Fibroblast of peridontal ligament (primary cell): Measurements from ENCODE around the gene CTNNA3.
A peak's percentile ranks its signal among the peaks of the same experiment; 100 is the strongest.
"Not testable (repeated sequence)": the region's sequence is repeated elsewhere in the genome, so short reads cannot be mapped to it uniquely, and the experiment has no call there.

ENCODE experiments used
- DNase-seq: peaks from one replicate; pipeline ENCODE4 v3.0.0-alpha.2; 2010; ENCODE audit errors: extremely low read depth

Gene CTNNA3

GRCh38 chr10:67696029-67696428 lies at the start of gene CTNNA3:
CTNNA3 (minus strand) TSS chr10:67696195.
- no peak for DNase-seq

- no peak for DNase-seq
Observed at GRCh38 chr10:67735430-67735829, 39.4 kb upstream of the CTNNA3 start.

- no peak for DNase-seq
Observed at GRCh38 chr10:67733511-67733910, 37.5 kb upstream of the CTNNA3 start.

- no peak for DNase-seq
Observed at GRCh38 chr10:67725567-67725966, 29.6 kb upstream of the CTNNA3 start.

GRCh38 chr10:67723601-67724000 lies 27.6 kb upstream of the CTNNA3 start:
- DNase-seq, result no peak

GRCh38 chr10:67722113-67722512 lies 26.1 kb upstream of the CTNNA3 start:
- no peak for DNase-seq

- DNase-seq, result not testable (repeated sequence)
Observed at GRCh38 chr10:67716455-67716854, 20.5 kb upstream of the CTNNA3 start.

DNA sequence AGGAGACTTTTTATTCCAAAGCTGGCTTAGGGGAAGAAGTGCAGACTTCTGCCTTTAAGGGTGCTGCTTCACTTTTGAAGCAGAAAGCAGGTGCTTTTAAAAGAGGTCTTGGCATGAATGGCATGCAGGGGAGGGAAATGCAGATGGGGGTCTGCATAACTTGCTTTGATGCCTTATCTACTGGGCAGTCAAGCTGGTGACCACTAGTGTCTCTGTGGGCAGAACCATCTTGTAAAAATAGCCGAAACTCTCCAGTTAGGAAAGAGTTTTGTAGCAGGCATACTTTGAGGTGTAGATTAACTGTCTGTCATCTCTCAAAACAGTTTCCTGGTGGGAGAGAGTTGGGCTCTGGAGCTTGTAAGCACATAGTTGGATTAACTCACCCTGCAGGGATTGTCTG lies 9.9 kb upstream of the CTNNA3 start:
- no peak for DNase-seq

- not testable (repeated sequence) for DNase-seq
Observed at GRCh38 chr10:67699613-67700270, 3.7 kb upstream of the CTNNA3 start.

DNA sequence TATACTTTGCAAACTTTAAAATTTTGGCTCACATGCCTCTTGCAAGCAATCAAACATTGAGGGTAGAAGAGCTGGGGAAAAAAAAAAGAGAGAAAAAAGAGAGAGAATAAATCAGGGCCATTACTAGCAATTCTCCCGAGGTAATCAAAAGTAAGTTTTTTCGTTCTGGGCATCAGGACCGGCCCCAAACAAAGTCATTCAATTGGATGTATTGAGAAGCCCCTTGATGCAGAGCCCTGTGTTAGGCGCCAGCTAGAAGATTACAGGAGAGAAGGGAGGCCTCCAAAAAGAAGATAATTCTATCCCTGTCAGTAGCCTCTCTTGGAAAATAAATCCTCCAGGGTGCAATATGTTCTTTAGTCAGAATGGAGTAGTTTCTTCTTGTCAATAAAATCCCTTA lies 2.2 kb upstream of the CTNNA3 start:
- no peak for DNase-seq

GRCh38 chr10:67697724-67698131 lies 1.7 kb upstream of the CTNNA3 start:
- DNase-seq, result peak; percentile 70

DNA sequence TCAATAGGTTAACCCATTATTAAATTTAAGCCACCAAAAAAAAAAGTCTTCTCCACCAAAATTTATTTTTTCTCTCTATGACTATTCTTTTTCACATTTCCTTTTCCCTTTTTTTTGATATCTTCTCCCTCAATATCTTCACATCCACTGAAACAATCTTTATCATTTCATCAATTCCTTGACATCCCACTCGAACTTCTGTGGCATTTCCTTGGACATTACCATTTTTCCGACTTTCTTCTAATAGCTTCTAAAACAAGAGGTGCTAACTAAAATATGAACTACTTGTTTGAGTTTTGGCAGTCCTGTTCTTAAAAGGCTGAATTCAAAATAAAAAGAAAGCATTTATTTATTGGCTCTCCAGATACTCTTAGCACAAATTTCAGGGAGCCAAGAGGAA lies 684 bp upstream of the CTNNA3 start:
- no peak for DNase-seq

DNA sequence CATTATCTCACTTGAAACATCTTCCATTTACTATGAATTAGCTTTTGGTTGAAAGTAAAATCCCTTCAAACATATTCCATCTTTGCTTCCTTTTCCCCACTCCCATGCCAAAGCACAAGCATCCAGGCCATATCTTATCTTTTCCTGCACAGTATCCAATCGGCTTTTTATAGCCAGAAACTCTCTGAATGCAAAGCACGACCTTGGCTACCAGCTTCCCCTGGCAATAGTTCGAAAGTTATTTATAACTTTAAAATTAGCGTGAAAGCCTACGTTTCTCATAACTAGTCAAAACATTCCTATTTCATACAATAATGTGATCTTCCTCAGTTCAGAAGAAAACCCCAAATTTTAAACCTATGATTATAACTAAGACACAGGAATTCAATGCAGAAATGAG lies 440 bp downstream of the CTNNA3 start:
- DNase-seq, result no peak

DNA sequence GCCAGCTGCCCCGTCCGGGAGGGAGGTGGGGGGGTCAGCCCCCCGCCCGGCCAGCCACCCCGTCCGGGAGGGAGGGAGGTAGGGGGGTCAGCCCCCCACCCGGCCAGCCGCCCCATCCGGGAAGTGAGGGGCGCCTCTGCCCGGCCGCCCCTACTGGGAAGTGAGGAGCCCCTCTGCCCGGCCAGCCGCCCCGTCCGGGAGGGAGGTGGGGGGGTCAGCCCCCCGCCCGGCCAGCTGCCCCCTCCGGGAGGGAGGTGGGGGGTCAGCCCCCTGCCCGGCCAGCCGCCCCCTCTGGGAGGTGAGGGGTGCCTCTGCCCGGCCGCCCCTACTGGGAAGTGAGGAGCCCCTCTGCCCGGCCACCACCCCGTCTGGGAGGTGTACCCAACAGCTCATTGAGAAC lies 4.1 kb downstream of the CTNNA3 start:
- DNase-seq, result not testable (repeated sequence)

DNA sequence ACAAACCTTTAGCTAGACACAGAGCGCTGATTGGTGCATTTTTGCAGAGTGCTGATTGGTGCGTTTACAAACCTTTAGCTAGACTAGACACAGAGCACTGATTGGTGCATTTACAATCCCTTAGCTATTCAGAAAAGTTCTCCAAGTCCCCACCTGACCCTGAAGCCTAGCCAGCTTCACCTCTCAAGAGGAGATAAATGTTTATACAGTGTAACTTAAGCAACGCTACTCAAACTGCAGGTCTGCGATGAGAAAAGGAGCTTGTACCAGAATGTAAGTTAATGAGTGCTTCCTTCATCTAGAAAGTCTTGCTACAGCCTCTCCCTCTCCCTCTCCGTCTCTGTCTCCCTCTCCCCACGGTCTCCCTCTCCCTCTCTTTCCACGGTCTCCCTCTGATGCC lies 5.5 kb downstream of the CTNNA3 start:
- DNase-seq, result not testable (repeated sequence)

- DNase-seq, result not testable (repeated sequence)
Observed at GRCh38 chr10:67684140-67684539, 11.9 kb downstream of the CTNNA3 start.

GRCh38 chr10:67678335-67678974 lies 17.5 kb downstream of the CTNNA3 start:
- DNase-seq, result no peak

- DNase-seq, result no peak
Observed at GRCh38 chr10:67676208-67676825, 19.7 kb downstream of the CTNNA3 start.

DNA sequence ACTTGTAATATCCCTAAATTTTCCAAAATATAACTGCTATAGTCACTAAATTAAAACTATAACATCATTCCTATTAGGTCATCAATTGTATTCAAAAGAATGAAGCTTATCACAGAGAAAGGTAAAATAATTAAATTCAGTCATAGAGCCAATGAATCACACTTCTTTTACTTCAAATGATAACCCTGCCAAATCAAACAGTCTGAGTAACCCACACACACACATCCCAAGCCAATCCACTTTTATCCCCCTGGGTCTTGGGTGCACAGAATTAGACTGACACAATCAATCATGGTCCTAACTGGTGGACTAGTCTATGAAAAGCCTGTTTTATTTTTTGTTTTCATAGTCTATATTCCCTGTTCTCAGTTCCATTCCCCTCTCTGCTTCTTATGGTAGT lies 25.6 kb downstream of the CTNNA3 start:
- no peak for DNase-seq

DNA sequence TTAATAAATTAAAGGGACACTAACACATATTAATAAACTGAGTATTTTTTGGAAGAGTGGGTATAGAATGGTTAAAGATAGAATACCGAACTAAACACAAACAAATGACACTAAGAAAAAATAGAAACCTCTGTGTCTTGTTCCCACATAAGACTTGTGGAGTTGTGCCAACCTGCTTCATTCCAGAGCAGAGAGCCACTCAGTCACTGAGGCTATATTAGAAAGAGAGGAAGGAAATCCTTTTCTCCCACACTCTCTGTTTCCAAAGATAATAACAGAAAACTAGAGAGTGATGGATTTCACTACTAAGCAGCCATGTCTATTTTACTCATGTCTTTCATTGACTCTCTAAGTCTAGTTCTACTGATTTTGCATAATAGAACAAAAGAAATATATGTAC lies 26.0 kb downstream of the CTNNA3 start:
- DNase-seq, result peak; percentile 8

- peak; percentile 49 for DNase-seq
Observed at GRCh38 chr10:67668448-67668847, 27.5 kb downstream of the CTNNA3 start.

GRCh38 chr10:67667035-67667425 lies 29.0 kb downstream of the CTNNA3 start:
- DNase-seq, result no peak

GRCh38 chr10:67666416-67667034 lies 29.5 kb downstream of the CTNNA3 start:
- DNase-seq, result peak; percentile 63
